ENCODE measurements around the gene PAXX. TPM values are rescaled to one million over a fixed set of nuclear protein-coding genes. Genes with fewer than 3 reads are reported as not detected.

Gene PAXX
- total and polyA plus RNA-seq, 9 donors = 1.1 to 48.9 (median 37.5) TPM

DNA sequence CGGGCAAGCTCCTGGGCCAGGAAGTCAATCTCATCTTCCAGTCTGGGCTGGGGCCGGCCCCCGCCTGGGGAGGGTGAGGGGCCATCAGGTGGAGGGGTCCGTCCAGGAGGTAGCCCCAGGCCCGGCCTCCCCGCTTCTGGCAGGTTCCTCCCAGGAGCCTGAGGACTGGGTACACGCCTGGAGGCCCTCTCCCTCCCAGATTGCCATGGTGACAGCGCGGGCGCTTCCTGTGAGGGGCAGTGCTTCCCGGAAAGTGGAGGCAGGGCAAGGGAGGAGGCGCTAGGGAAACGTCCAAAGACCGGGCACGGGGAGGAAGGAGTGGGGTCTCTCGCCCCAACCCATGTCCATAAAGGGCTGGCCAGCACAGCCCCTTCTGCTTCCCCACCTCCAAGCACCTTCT, 48.9 kb downstream of the PAXX start:
- 65 to 75% (median 70%) methylated on average over 12 to 16 of the region's 16 CpGs for WGBS, 3 donors
- H3K9me3 ChIP-seq = no peaks in the 10 kb centered on the region
- no peaks in the 10 kb centered on the region for H3K27me3 ChIP-seq
- no peaks in the 10 kb centered on the region for H3K36me3 ChIP-seq
- no peak for DNase-seq
- H3K27ac ChIP-seq = no peak overlapping the region
- intact Hi-C loops (cut with DNase I) = no loop called here
- H3K4me1 ChIP-seq (ENCODE audit: insufficient read depth) = peaks cover 5% of the 10 kb centered on the region
- TF ChIP-seq EP300 (IDR thresholded peaks at IDR 0.05) (no peak), POLR2A (IDR thresholded peaks at IDR 0.05) (no peak), CTCF (IDR thresholded peaks at IDR 0.05) (no peak)
- no peak overlapping the region for H3K4me3 ChIP-seq

- H3K4me3 ChIP-seq = no peak overlapping the region
- H3K36me3 ChIP-seq = no peaks in the 10 kb centered on the region
- no peak for TF ChIP-seq EP300 (IDR thresholded peaks at IDR 0.05)
- no peak for TF ChIP-seq POLR2A (IDR thresholded peaks at IDR 0.05)
- no peak for TF ChIP-seq CTCF (IDR thresholded peaks at IDR 0.05)
- no peak overlapping the region for H3K27ac ChIP-seq
- no peaks in the 10 kb centered on the region for H3K9me3 ChIP-seq
- intact Hi-C loops (cut with DNase I) = no loop called here
- DNase-seq = no peak
- H3K4me1 ChIP-seq (ENCODE audit: insufficient read depth) = peaks cover 8% of the 10 kb centered on the region
- H3K27me3 ChIP-seq = peaks cover 2% of the 10 kb centered on the region
- WGBS, 3 donors = 84 to 88% (median 87%) methylated on average over 27 to 36 of the region's 36 CpGs
These were observed 50.8 kb downstream of the PAXX start for GRCh38 chr9:137042751-137043727.

Other genes with a start within 250 kb of the PAXX start
Only the 30 nearest of the 39 such genes appear.
- 100 to 1,000 TPM in 1 of 7 donors, 10 to 100 TPM in 6; 43.1 to 115 (median 64.8) TPM for gene TMEM141, start 201.1 kb upstream of the PAXX start, total RNA-seq
- 10 to 100 TPM; 23.4 to 64.9 TPM for gene TMEM141, start 201.1 kb upstream of the PAXX start, polyA plus RNA-seq
- gene CCDC183, start 196.1 kb upstream of the PAXX start, total RNA-seq = 10 to 100 TPM in 1 of 7 donors, 1 to 10 TPM in 6; 1.2 to 11.8 (median 6.6) TPM
- 1 to 10 TPM in 1 of 2 donors, under 1 TPM in 1; 0.47 to 3.1 TPM for gene CCDC183, start 196.1 kb upstream of the PAXX start, polyA plus RNA-seq
- 10 to 100 TPM; 25.2 to 65.4 (median 56.2) TPM for gene RABL6, start 184.5 kb upstream of the PAXX start, total RNA-seq
- gene RABL6, start 184.5 kb upstream of the PAXX start, polyA plus RNA-seq = 10 to 100 TPM; 22.6 to 37.5 TPM
- gene AJM1, start 149.9 kb upstream of the PAXX start, total RNA-seq = 1 to 10 TPM in 5 of 7 donors, under 1 TPM in 2; 0.48 to 2.4 (median 1.4) TPM
- gene AJM1, start 149.9 kb upstream of the PAXX start, polyA plus RNA-seq = under 1 TPM in 1 of 2 donors, not detected in 1; 0.93 TPM
- gene PHPT1, start 143.0 kb upstream of the PAXX start, total RNA-seq = 100 to 1,000 TPM in 2 of 7 donors, 10 to 100 TPM in 5; 39.2 to 132 (median 86.9) TPM
- 10 to 100 TPM; 18.1 to 57.6 TPM for gene PHPT1, start 143.0 kb upstream of the PAXX start, polyA plus RNA-seq
- 10 to 100 TPM in 1 of 7 donors, 1 to 10 TPM in 6; 2.1 to 31.4 (median 2.5) TPM for gene MAMDC4, start 140.1 kb upstream of the PAXX start, total RNA-seq
- gene MAMDC4, start 140.1 kb upstream of the PAXX start, polyA plus RNA-seq = 1 to 10 TPM in 1 of 2 donors, under 1 TPM in 1; 0.15 to 2.6 TPM
- gene EDF1, start 126.1 kb upstream of the PAXX start, total RNA-seq = 100 to 1,000 TPM; 306 to 391 (median 336) TPM
- 100 to 1,000 TPM; 154 to 444 TPM for gene EDF1, start 126.1 kb upstream of the PAXX start, polyA plus RNA-seq
- 10 to 100 TPM in 4 of 7 donors, 1 to 10 TPM in 3; 5.6 to 11.9 (median 10.3) TPM for gene TRAF2, start 105.9 kb upstream of the PAXX start, total RNA-seq
- 1 to 10 TPM in 1 of 2 donors, under 1 TPM in 1; 0.83 to 7.6 TPM for gene TRAF2, start 105.9 kb upstream of the PAXX start, polyA plus RNA-seq
- 10 to 100 TPM; 49.4 to 75.5 (median 60.5) TPM for gene FBXW5, start 47.7 kb upstream of the PAXX start, total RNA-seq
- gene FBXW5, start 47.7 kb upstream of the PAXX start, polyA plus RNA-seq = 10 to 100 TPM in 1 of 2 donors, 1 to 10 TPM in 1; 2.2 to 64.1 TPM
- under 1 TPM in 1 of 7 donors, not detected in 6; 1.00 TPM for gene C8G, start 47.2 kb upstream of the PAXX start, total RNA-seq
- under 1 TPM in 1 of 2 donors, not detected in 1; 0.38 TPM for gene C8G, start 47.2 kb upstream of the PAXX start, polyA plus RNA-seq
- gene LCN12, start 40.1 kb upstream of the PAXX start, total RNA-seq = 10 to 100 TPM in 5 of 7 donors, 1 to 10 TPM in 2; 1.3 to 40.9 (median 19.2) TPM
- gene LCN12, start 40.1 kb upstream of the PAXX start, polyA plus RNA-seq = 1 to 10 TPM; 1.1 to 6.1 TPM
- 100 to 1,000 TPM in 2 of 7 donors, 10 to 100 TPM in 4, 1 to 10 TPM in 1; 5.8 to 191 (median 59.8) TPM for gene PTGDS, start 14.9 kb upstream of the PAXX start, total RNA-seq
- 10 to 100 TPM; 13.6 to 43.1 TPM for gene PTGDS, start 14.9 kb upstream of the PAXX start, polyA plus RNA-seq
- 1 to 10 TPM in 2 of 7 donors, under 1 TPM in 4, not detected in 1; 0.25 to 1.6 (median 0.61) TPM for gene LCNL1, start 9.4 kb upstream of the PAXX start, total RNA-seq
- under 1 TPM; 0.17 to 0.19 TPM for gene LCNL1, start 9.4 kb upstream of the PAXX start, polyA plus RNA-seq
- gene CLIC3, start 4.1 kb downstream of the PAXX start, total RNA-seq = 1 to 10 TPM in 3 of 7 donors, under 1 TPM in 2, not detected in 2; 0.57 to 6.5 (median 1.5) TPM
- 1 to 10 TPM in 1 of 2 donors, not detected in 1; 1.1 TPM for gene CLIC3, start 4.1 kb downstream of the PAXX start, polyA plus RNA-seq
- 10 to 100 TPM in 5 of 7 donors, 1 to 10 TPM in 2; 5.8 to 26.9 (median 13.7) TPM for gene ABCA2, start 35.8 kb downstream of the PAXX start, total RNA-seq
- 10 to 100 TPM in 1 of 2 donors, 1 to 10 TPM in 1; 2.0 to 10.5 TPM for gene ABCA2, start 35.8 kb downstream of the PAXX start, polyA plus RNA-seq
- gene FUT7, start 39.7 kb downstream of the PAXX start, total RNA-seq = under 1 TPM in 1 of 7 donors, not detected in 6; 0.08 TPM
- under 1 TPM in 1 of 2 donors, not detected in 1; 0.07 TPM for gene FUT7, start 39.7 kb downstream of the PAXX start, polyA plus RNA-seq
- gene NPDC1, start 53.8 kb downstream of the PAXX start, total RNA-seq = 100 to 1,000 TPM in 2 of 7 donors, 10 to 100 TPM in 5; 22.3 to 112 (median 49.9) TPM
- 10 to 100 TPM in 1 of 2 donors, 1 to 10 TPM in 1; 2.1 to 67.9 TPM for gene NPDC1, start 53.8 kb downstream of the PAXX start, polyA plus RNA-seq
- gene ENTPD2, start 61.6 kb downstream of the PAXX start, total RNA-seq = 1 to 10 TPM in 4 of 7 donors, under 1 TPM in 3; 0.12 to 5.1 (median 1.0) TPM
- under 1 TPM; 0.32 to 0.82 TPM for gene ENTPD2, start 61.6 kb downstream of the PAXX start, polyA plus RNA-seq
- gene SAPCD2, start 78.1 kb downstream of the PAXX start, total RNA-seq = under 1 TPM in 5 of 7 donors, not detected in 2; 0.24 to 0.62 (median 0.37) TPM
- under 1 TPM; 0.10 to 0.15 TPM for gene SAPCD2, start 78.1 kb downstream of the PAXX start, polyA plus RNA-seq
- gene UAP1L1, start 85.1 kb downstream of the PAXX start, total RNA-seq = 1 to 10 TPM; 1.3 to 6.3 (median 4.1) TPM
- gene UAP1L1, start 85.1 kb downstream of the PAXX start, polyA plus RNA-seq = 1 to 10 TPM; 3.0 to 4.1 TPM
- gene MAN1B1, start 94.6 kb downstream of the PAXX start, total RNA-seq = 10 to 100 TPM; 30.2 to 55.1 (median 38.6) TPM
- 100 to 1,000 TPM in 1 of 2 donors, 10 to 100 TPM in 1; 44.0 to 109 TPM for gene MAN1B1, start 94.6 kb downstream of the PAXX start, polyA plus RNA-seq
- gene DPP7, start 122.3 kb downstream of the PAXX start, total RNA-seq = 100 to 1,000 TPM in 2 of 7 donors, 10 to 100 TPM in 5; 39.8 to 117 (median 95.6) TPM
- gene DPP7, start 122.3 kb downstream of the PAXX start, polyA plus RNA-seq = 10 to 100 TPM in 1 of 2 donors, 1 to 10 TPM in 1; 3.0 to 88.7 TPM
- gene GRIN1, start 146.7 kb downstream of the PAXX start, total RNA-seq = under 1 TPM in 1 of 7 donors, not detected in 6; 0.15 TPM
- not detected for gene GRIN1, start 146.7 kb downstream of the PAXX start, polyA plus RNA-seq
- 1 to 10 TPM in 1 of 7 donors, under 1 TPM in 1, not detected in 5; 0.23 to 3.0 TPM for gene LRRC26, start 177.6 kb downstream of the PAXX start, total RNA-seq
- gene LRRC26, start 177.6 kb downstream of the PAXX start, polyA plus RNA-seq = not detected
- not detected for gene TMEM210, start 179.6 kb downstream of the PAXX start, total RNA-seq
- gene TMEM210, start 179.6 kb downstream of the PAXX start, polyA plus RNA-seq = not detected
- gene ANAPC2, start 196.1 kb downstream of the PAXX start, total RNA-seq = 10 to 100 TPM; 23.1 to 61.5 (median 53.9) TPM
- 10 to 100 TPM in 1 of 2 donors, 1 to 10 TPM in 1; 8.0 to 38.4 TPM for gene ANAPC2, start 196.1 kb downstream of the PAXX start, polyA plus RNA-seq
- 10 to 100 TPM; 34.5 to 60.7 (median 44.5) TPM for gene SSNA1, start 196.3 kb downstream of the PAXX start, total RNA-seq
- gene SSNA1, start 196.3 kb downstream of the PAXX start, polyA plus RNA-seq = 10 to 100 TPM in 1 of 2 donors, 1 to 10 TPM in 1; 1.6 to 47.3 TPM
- gene TPRN, start 208.3 kb downstream of the PAXX start, total RNA-seq = 10 to 100 TPM in 6 of 7 donors, 1 to 10 TPM in 1; 6.6 to 18.4 (median 15.9) TPM
- 1 to 10 TPM in 1 of 2 donors, under 1 TPM in 1; 0.68 to 8.6 TPM for gene TPRN, start 208.3 kb downstream of the PAXX start, polyA plus RNA-seq
- 10 to 100 TPM; 29.2 to 40.8 (median 37.5) TPM for gene TMEM203, start 213.2 kb downstream of the PAXX start, total RNA-seq
- 10 to 100 TPM; 35.3 to 38.2 TPM for gene TMEM203, start 213.2 kb downstream of the PAXX start, polyA plus RNA-seq
- gene NDOR1, start 213.3 kb downstream of the PAXX start, total RNA-seq = 10 to 100 TPM in 4 of 7 donors, 1 to 10 TPM in 3; 3.7 to 15.2 (median 11.3) TPM
- gene NDOR1, start 213.3 kb downstream of the PAXX start, polyA plus RNA-seq = 1 to 10 TPM; 1.1 to 7.2 TPM